Measurements from ENCODE around the gene ADISSP. TPM values are rescaled to one million over a fixed set of nuclear protein-coding genes. Genes with fewer than 3 reads are reported as not detected.

Gene ADISSP
- total and polyA plus RNA-seq, 2 donors (not counting 1 experiment from before 2014, with no cell fraction given): 18.4 to 28.8 TPM

- ATAC-seq (ENCODE audit: low read depth) (no peak), DNase-seq (no peak)
- intact Hi-C loops (cut with micrococcal nuclease): no loop called here
- no peak overlapping the region for H3K4me2 ChIP-seq (replicated peaks; ENCODE audit: low read depth, low read length, poor library complexity, severe bottlenecking)
- peak overlapping the region; percentile 3 for H3K4me3 Mint-ChIP-seq
- H3K4me3 ChIP-seq (ENCODE audit: control extremely low read depth in 1 of 5, extremely low read depth in 1 of 5, insufficient read depth in 1 of 5, low read depth in 2 of 5, low read length in 4 of 5): no peak overlapping the region
- H3K36me3 ChIP-seq (replicated peaks in 1 of 2; ENCODE audit: control extremely low read depth in 1 of 2, control insufficient read depth in 1 of 2, extremely low read depth in 1 of 2, insufficient read depth in 2 of 2, low read length in 1 of 2): peaks cover 0 to 62% of the 10 kb centered on the region in 2 experiments
- peaks cover 37% of the 10 kb centered on the region for H3K79me2 ChIP-seq (ENCODE audit: control insufficient read depth, insufficient read depth, low read length)
- no peak for TF ChIP-seq CTCF (IDR thresholded peaks at IDR 0.05)
- TF ChIP-seq EZH2 (IDR thresholded peaks at IDR 0.05; ENCODE audit: borderline replicate concordance, insufficient read depth, low read depth, low read length, poor library complexity, severe bottlenecking): no peak
- ChIA-PET POLR2A (no interaction called here), CTCF (interaction anchor here (0.6 kb wide), 1 partner anchor 16 kb away, joined by 4 read pairs; no protein-coding TSS in a partner anchor)
- no peaks in the 10 kb centered on the region for H3K9me3 ChIP-seq (ENCODE audit: control extremely low read depth in 1 of 3, control insufficient read depth in 2 of 3, insufficient read depth in 1 of 3, low read length in 2 of 3)
- WGBS (ENCODE audit: insufficient coverage): 91% methylated on average over 14 of the region's 14 CpGs
- no peaks in the 10 kb centered on the region for H3K27me3 ChIP-seq (replicated peaks in 1 of 4; ENCODE audit: control extremely low read depth in 1 of 4, control insufficient read depth in 3 of 4, insufficient read depth in 4 of 4, low read length in 3 of 4)
- H3K4me1 Mint-ChIP-seq: peaks cover 51% of the 10 kb centered on the region
- H3K27me3 Mint-ChIP-seq: no peaks in the 10 kb centered on the region
- no peak overlapping the region for H3K9ac ChIP-seq (ENCODE audit: low read length)
- H2AFZ ChIP-seq (ENCODE audit: insufficient read depth, low read depth, low read length, poor library complexity, severe bottlenecking): no peak overlapping the region
- peak overlapping the region; percentile 54 for H3K27ac Mint-ChIP-seq
- H4K20me1 ChIP-seq (ENCODE audit: control insufficient read depth, insufficient read depth, low read length, poor library complexity, severe bottlenecking): peaks cover 4% of the 10 kb centered on the region
- peaks cover 32 to 53% of the 10 kb centered on the region in 2 donors for H3K4me1 ChIP-seq (ENCODE audit: control insufficient read depth in 2 of 2, insufficient read depth in 2 of 2, low read length in 2 of 2)
- H3K27ac ChIP-seq (ENCODE audit: low read length in 2 of 2): no peak overlapping the region
- no peaks in the 10 kb centered on the region for H3K9me3 Mint-ChIP-seq (ENCODE audit: insufficient read depth)
Measured at GRCh38 chr20:3803289-3803688, 35.7 kb upstream of the ADISSP start.

- Histone ChIP-seq H3K27me3 (replicated peaks in 1 of 4; ENCODE audit: control extremely low read depth in 1 of 4, control insufficient read depth in 3 of 4, insufficient read depth in 4 of 4, low read length in 3 of 4) (no peaks in the 10 kb centered on the region), H3K4me1 (ENCODE audit: control insufficient read depth in 2 of 2, insufficient read depth in 2 of 2, low read length in 2 of 2) (peaks cover 38 to 59% of the 10 kb centered on the region in 2 donors), H3K9ac (ENCODE audit: low read length) (no peak overlapping the region), H3K9me3 (ENCODE audit: control extremely low read depth in 1 of 3, control insufficient read depth in 2 of 3, insufficient read depth in 1 of 3, low read length in 2 of 3) (no peaks in the 10 kb centered on the region), H3K27ac (ENCODE audit: low read length in 2 of 2) (no peak overlapping the region), H3K4me3 (ENCODE audit: control extremely low read depth in 1 of 5, extremely low read depth in 1 of 5, insufficient read depth in 1 of 5, low read depth in 2 of 5, low read length in 4 of 5) (no peak overlapping the region), H3K4me2 (replicated peaks; ENCODE audit: low read depth, low read length, poor library complexity, severe bottlenecking) (no peak overlapping the region), H4K20me1 (ENCODE audit: control insufficient read depth, insufficient read depth, low read length, poor library complexity, severe bottlenecking) (peaks cover 4% of the 10 kb centered on the region), H3K36me3 (replicated peaks in 1 of 2; ENCODE audit: control extremely low read depth in 1 of 2, control insufficient read depth in 1 of 2, extremely low read depth in 1 of 2, insufficient read depth in 2 of 2, low read length in 1 of 2) (peaks cover 0 to 62% of the 10 kb centered on the region in 2 experiments), H2AFZ (ENCODE audit: insufficient read depth, low read depth, low read length, poor library complexity, severe bottlenecking) (no peak overlapping the region), H3K79me2 (ENCODE audit: control insufficient read depth, insufficient read depth, low read length) (peaks cover 37% of the 10 kb centered on the region)
- DNase-seq: no peak
- Mint-ChIP-seq H3K9me3 (ENCODE audit: insufficient read depth) (no peaks in the 10 kb centered on the region), H3K4me1 (peaks cover 57% of the 10 kb centered on the region), H3K27ac (peak overlapping the region; percentile 54), H3K4me3 (peak overlapping the region; percentile 19), H3K27me3 (no peaks in the 10 kb centered on the region)
- ATAC-seq (ENCODE audit: low read depth): no peak
- intact Hi-C loops (cut with micrococcal nuclease): no loop called here
- POLR2A ChIA-PET: no interaction called here
- WGBS (ENCODE audit: insufficient coverage): 49% methylated on average over 6 of the region's 11 CpGs
- TF ChIP-seq EZH2 (IDR thresholded peaks at IDR 0.05; ENCODE audit: borderline replicate concordance, insufficient read depth, low read depth, low read length, poor library complexity, severe bottlenecking): no peak
- TF ChIP-seq CTCF (IDR thresholded peaks at IDR 0.05): no peak
- CTCF ChIA-PET: interaction anchor here (0.5 kb wide), 1 partner anchor 34 kb away, joined by 3 read pairs; no protein-coding TSS in a partner anchor
Measured at GRCh38 chr20:3802524-3803239, 35.1 kb upstream of the ADISSP start.

All from B cell (primary cell).